GM12878 (cell line): ENCODE results near the gene PLEKHH1. TPM values are rescaled to one million over a fixed set of nuclear protein-coding genes. Genes with fewer than 3 reads are reported as not detected.

Experiments
- ATAC-seq: fragments of 200-7000 bp; cut with Tn5 transposase; 3 replicates; pipeline ENCODE4 v1.9.1; 2020; ENCODE audit warnings: mild to moderate bottlenecking, moderate library complexity
- BruUV-seq: library from RNA; stranded (reverse); fragments of 400-500 nt; replicated peaks from 2 replicates; lab custom pipeline; 2021; lab: Mats Ljungman, UMichigan
- CTCF ChIA-PET: fragments of 300-600 bp; sonication (Branson Sonifier 250); formaldehyde crosslinking; extraction: SDS; loops from one replicate; lab custom pipeline; 2021; ENCODE audit warnings: inconsistent platforms; lab: Yijun Ruan, JAX
- POLR2A ChIA-PET: fragments of 350-600 bp; formaldehyde crosslinking; extraction: SDS; loops from one replicate; lab custom pipeline; 2021; ENCODE audit warnings: inconsistent platforms; lab: Charles Lee
- RAD21 ChIA-PET: fragments of 300-600 bp; sonication (Branson Sonifier 250); formaldehyde crosslinking; loops from one replicate; lab custom pipeline; 2023; ENCODE audit warnings: antibody characterized with exemption; ENCODE audit not compliant: unreplicated experiment; lab: Charles Lee
- SMC1A ChIA-PET: fragments of 300-600 bp; sonication (Branson Sonifier 250); formaldehyde crosslinking; loops from one replicate; lab custom pipeline; 2023; ENCODE audit not compliant: unreplicated experiment, uncharacterized antibody; lab: Charles Lee
- DNase-seq: peaks from one replicate; pipeline ENCODE4 v3.0.0-alpha.2; 2011; ENCODE audit warnings: low read depth, low spot score
- FAIRE-seq: peaks from 3 replicates; lab custom pipeline; 2011; peaks lifted over from hg19 to GRCh38; lab: Jason Lieb, UNC
- H2AFZ ChIP-seq: 2 replicates; pipeline ENCODE4 v1.6.0; 2011; ENCODE audit warnings: low read depth, low read length, control low read depth; ENCODE audit not compliant: control insufficient read depth
- H3K27ac ChIP-seq: 2 replicates; pipeline ENCODE4 v1.5.1; 2011; ENCODE audit warnings: control low read depth; ENCODE audit not compliant: control insufficient read depth, insufficient read depth
- H3K27me3 ChIP-seq, 2 experiments: replicated peaks in 1 of 2; 2 replicates each; pipeline versions ENCODE4 v1.6.0 to v1.6.1; 2011; ENCODE audit warnings: low read length in 1 of 2; ENCODE audit not compliant: control insufficient read depth in 2 of 2, insufficient read depth in 2 of 2
- H3K36me3 ChIP-seq, 2 experiments: 2 replicates each; pipeline ENCODE4 v1.5.1; 2011; ENCODE audit warnings: low read length in 1 of 2; ENCODE audit not compliant: control insufficient read depth in 2 of 2, insufficient read depth in 2 of 2
- H3K4me1 ChIP-seq: 2 replicates; pipeline ENCODE4 v1.6.1; 2011; ENCODE audit warnings: mild to moderate bottlenecking, low read length, moderate library complexity, mixed read lengths; ENCODE audit not compliant: control insufficient read depth, insufficient read depth
- H3K4me2 ChIP-seq: 2 replicates; pipeline ENCODE4 v1.6.0; 2011; ENCODE audit warnings: control low read depth; ENCODE audit not compliant: control insufficient read depth, insufficient read depth
- H3K4me3 ChIP-seq: fragments of 200-600 bp; sonication (generic); 2 replicates; pipeline ENCODE4 v1.5.1; 2016
- H3K79me2 ChIP-seq: 2 replicates; pipeline ENCODE4 v1.6.0; 2011; ENCODE audit warnings: low read length; ENCODE audit not compliant: control insufficient read depth, insufficient read depth
- H3K9ac ChIP-seq: 2 replicates; pipeline ENCODE4 v1.8.0; 2011; ENCODE audit warnings: low read length, control low read depth, mixed read lengths; ENCODE audit not compliant: control insufficient read depth, insufficient read depth
- H3K9me3 ChIP-seq: replicated peaks from 3 replicates; pipeline ENCODE4 v1.5.1; 2011; ENCODE audit warnings: mild to moderate bottlenecking, low read length; ENCODE audit not compliant: control insufficient read depth, insufficient read depth
- H4K20me1 ChIP-seq: 2 replicates; pipeline ENCODE4 v1.6.0; 2011; ENCODE audit not compliant: control insufficient read depth, insufficient read depth
- ATF7 ChIP-seq: fragments of 450-650 bp; IDR thresholded peaks from 2 replicates; pipeline ENCODE4 v1.6.1; 2016; ENCODE audit warnings: low read depth, mild to moderate bottlenecking
- BACH1 ChIP-seq: fragments of 450-650 bp; IDR thresholded peaks from 2 replicates; pipeline ENCODE4 v1.6.1; 2017; ENCODE audit warnings: mild to moderate bottlenecking, borderline replicate concordance
- CBFB ChIP-seq: IDR thresholded peaks from 2 replicates; pipeline ENCODE4 v1.6.1; 2016; ENCODE audit warnings: antibody characterized with exemption, low read depth
- CEBPB ChIP-seq, 2 experiments: fragments of 150-350 bp in 1 of 2; IDR thresholded peaks; 2 replicates each; pipeline ENCODE4 v1.6.1; 2012 to 2014; ENCODE audit warnings: low read depth in 2 of 2, low read length in 2 of 2, borderline replicate concordance in 1 of 2, inconsistent platforms in 1 of 2
- CREB1 ChIP-seq: IDR thresholded peaks from 2 replicates; pipeline ENCODE4 v1.6.1; 2012; ENCODE audit warnings: low read depth, mild to moderate bottlenecking, inconsistent platforms
- EED ChIP-seq: sonication (generic); IDR thresholded peaks from 2 replicates; pipeline ENCODE4 v1.6.1; 2016; ENCODE audit warnings: antibody characterized with exemption, low read depth
- EZH2 ChIP-seq: IDR thresholded peaks from 2 replicates; pipeline ENCODE4 v1.6.1; 2012; ENCODE audit warnings: low read depth, mild to moderate bottlenecking, control low read depth, inconsistent platforms, low read length, borderline replicate concordance; ENCODE audit not compliant: control insufficient read depth
- FOXK2 ChIP-seq: fragments of 450-650 bp; IDR thresholded peaks from 2 replicates; pipeline ENCODE4 v1.6.1; 2017; ENCODE audit warnings: mild to moderate bottlenecking, moderate library complexity
- NR2F1 ChIP-seq: fragments of 450-650 bp; conservative IDR thresholded peaks from 2 replicates; pipeline ENCODE4 v1.6.1; 2017; ENCODE audit warnings: mild to moderate bottlenecking
- SMARCA5 ChIP-seq: fragments of 450-650 bp; IDR thresholded peaks from 2 replicates; pipeline ENCODE4 v1.6.1; 2017; ENCODE audit warnings: mild to moderate bottlenecking
- YBX1 ChIP-seq: fragments of 450-650 bp; IDR thresholded peaks from 2 replicates; pipeline ENCODE4 v1.6.1; 2016; ENCODE audit warnings: antibody characterized with exemption
- ZZZ3 ChIP-seq: IDR thresholded peaks from 2 replicates; pipeline ENCODE4 v1.6.1; 2011; ENCODE audit warnings: low read depth; ENCODE audit not compliant: control insufficient read depth, insufficient read length
- WGBS: methylation state at CpG from one replicate; pipeline ENCODE4 v1.1.6; 2016; ENCODE audit warnings: low lambda C conversion rate; ENCODE audit not compliant: insufficient replicate concordance, insufficient coverage; ENCODE audit errors: missing lambda C conversion rate; 5-methylcytosine and 5-hydroxymethylcytosine counted together
- in situ Hi-C: fragments of 300-500 bp; cut with MboI; formaldehyde crosslinking; loops from 9 replicates; pipeline ENCODE4 v1.14.3; 2018; ENCODE audit warnings: mixed read lengths
- intact Hi-C: fragments of 100-400 bp; cut with micrococcal nuclease; formaldehyde crosslinking; loops from one replicate; pipeline ENCODE4 v1.14.2; 2022; ENCODE audit not compliant: unreplicated experiment
- polyA plus RNA-seq, 11 experiments: library from polyadenylated mRNA; depleted of rRNA in 4 of 11; unstranded in 6 of 11; stranded (reverse) in 5 of 11; fragments of >200 nt; fragmentation: Nextera tagmentation in 4 of 11; fragmentation: Illumina TruSeq in 1 of 11; extraction: Ambion mirVana in 4 of 11; extraction: Trizol in 1 of 11; gene quantifications; 1 replicate in 1 of 11; 2 replicates in 10 of 11; pipeline versions ENCODE4 v1.2.1 to v1.2.3, GENCODE V29; 2011 to 2016; ENCODE audit warnings: inconsistent platforms in 2 of 11, missing spikeins in 2 of 11, low read depth in 1 of 11
- total RNA-seq, 4 experiments: library from RNA; depleted of rRNA in 3 of 4; stranded (reverse); fragments of >200 nt in 3 of 4; fragmentation: Illumina TruSeq in 1 of 4; extraction: Trizol in 1 of 4; gene quantifications; 2 replicates each; pipeline versions ENCODE4 v1.2.1 to v1.2.3, GENCODE V29; 2013 to 2021
- TF ChIP-seq, protein P1 (sequence below): fragments of 450-650 bp; IDR thresholded peaks from 2 replicates; pipeline ENCODE4 v1.6.1; 2017; ENCODE audit warnings: mild to moderate bottlenecking, low read depth, inconsistent platforms; ENCODE audit not compliant: poor library complexity, severe bottlenecking
- TF ChIP-seq, protein P2 (sequence below): IDR thresholded peaks from 2 replicates; pipeline ENCODE4 v1.6.1; 2012; ENCODE audit warnings: low read depth, low read length, improper control_type of control experiment
- TF ChIP-seq, protein P3 (sequence below): fragments of 450-650 bp; IDR thresholded peaks from 2 replicates; pipeline ENCODE4 v1.6.1; 2017; ENCODE audit warnings: low read depth, mild to moderate bottlenecking, moderate library complexity
- TF ChIP-seq, protein P4 (sequence below), 3 experiments: IDR thresholded peaks in 2 of 3; conservative IDR thresholded peaks in 1 of 3; 2 replicates each; pipeline ENCODE4 v1.5.1; 2011; ENCODE audit warnings: low read depth in 3 of 3, low read length in 3 of 3, mild to moderate bottlenecking in 3 of 3, control low read depth in 2 of 3, moderate library complexity in 2 of 3, inconsistent platforms in 1 of 3, mixed read lengths in 1 of 3; ENCODE audit not compliant: control insufficient read depth in 2 of 3, insufficient read depth in 1 of 3; ENCODE audit errors: extremely low read depth in 1 of 3

The PLEKHH1 gene
- total and polyA plus RNA-seq, 10 of the 15 experiments (the other 5 are each of a cell fraction or from before 2014, with no cell fraction given) = 0.11 to 0.95 (median 0.41) TPM

- TF ChIP-seq EZH2 = no peak
- TF ChIP-seq, protein P1, sequence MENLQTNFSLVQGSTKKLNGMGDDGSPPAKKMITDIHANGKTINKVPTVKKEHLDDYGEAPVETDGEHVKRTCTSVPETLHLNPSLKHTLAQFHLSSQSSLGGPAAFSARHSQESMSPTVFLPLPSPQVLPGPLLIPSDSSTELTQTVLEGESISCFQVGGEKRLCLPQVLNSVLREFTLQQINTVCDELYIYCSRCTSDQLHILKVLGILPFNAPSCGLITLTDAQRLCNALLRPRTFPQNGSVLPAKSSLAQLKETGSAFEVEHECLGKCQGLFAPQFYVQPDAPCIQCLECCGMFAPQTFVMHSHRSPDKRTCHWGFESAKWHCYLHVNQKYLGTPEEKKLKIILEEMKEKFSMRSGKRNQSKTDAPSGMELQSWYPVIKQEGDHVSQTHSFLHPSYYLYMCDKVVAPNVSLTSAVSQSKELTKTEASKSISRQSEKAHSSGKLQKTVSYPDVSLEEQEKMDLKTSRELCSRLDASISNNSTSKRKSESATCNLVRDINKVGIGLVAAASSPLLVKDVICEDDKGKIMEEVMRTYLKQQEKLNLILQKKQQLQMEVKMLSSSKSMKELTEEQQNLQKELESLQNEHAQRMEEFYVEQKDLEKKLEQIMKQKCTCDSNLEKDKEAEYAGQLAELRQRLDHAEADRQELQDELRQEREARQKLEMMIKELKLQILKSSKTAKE = no peak
- no peak for TF ChIP-seq SMARCA5
- no peak for TF ChIP-seq CBFB
- TF ChIP-seq EED = no peak
- TF ChIP-seq NR2F1 = no peak
- TF ChIP-seq, protein P2, sequence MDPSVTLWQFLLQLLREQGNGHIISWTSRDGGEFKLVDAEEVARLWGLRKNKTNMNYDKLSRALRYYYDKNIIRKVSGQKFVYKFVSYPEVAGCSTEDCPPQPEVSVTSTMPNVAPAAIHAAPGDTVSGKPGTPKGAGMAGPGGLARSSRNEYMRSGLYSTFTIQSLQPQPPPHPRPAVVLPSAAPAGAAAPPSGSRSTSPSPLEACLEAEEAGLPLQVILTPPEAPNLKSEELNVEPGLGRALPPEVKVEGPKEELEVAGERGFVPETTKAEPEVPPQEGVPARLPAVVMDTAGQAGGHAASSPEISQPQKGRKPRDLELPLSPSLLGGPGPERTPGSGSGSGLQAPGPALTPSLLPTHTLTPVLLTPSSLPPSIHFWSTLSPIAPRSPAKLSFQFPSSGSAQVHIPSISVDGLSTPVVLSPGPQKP = no peak
Measured at GRCh38 chr14:67554341-67554740, 21.3 kb downstream of the PLEKHH1 start (continued).

DNA sequence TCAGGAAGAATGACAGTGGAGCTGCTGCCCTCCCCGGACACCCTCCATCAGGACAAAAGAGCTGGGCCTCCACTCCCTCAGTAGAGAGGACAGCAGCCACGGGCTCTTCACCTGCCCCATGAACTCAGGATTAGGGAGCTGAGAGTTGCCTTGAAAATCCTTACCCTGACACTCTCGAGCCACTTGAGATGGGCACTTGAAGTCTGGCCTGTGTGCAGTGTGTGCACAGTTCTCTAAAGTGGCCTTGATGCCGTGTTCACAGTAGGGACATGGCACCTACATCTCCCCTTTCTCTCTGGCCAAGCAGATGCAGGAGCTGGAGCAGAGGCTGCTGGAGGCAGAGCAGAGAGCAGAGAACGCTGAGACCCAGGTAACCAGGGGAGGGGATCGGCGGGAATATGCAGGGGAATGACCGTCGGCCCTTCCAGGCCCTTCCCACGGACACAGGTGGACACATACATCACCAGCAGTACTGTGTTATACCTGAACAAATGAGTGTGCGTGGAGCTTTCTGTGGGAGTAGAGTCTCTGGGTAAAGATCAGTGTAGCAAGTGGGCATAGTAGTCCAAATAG, 22.5 kb downstream of the PLEKHH1 start:
- no peak for FAIRE-seq
- Histone ChIP-seq H2AFZ (no peak overlapping the region), H3K79me2 (no peaks in the 10 kb centered on the region), H4K20me1 (no peaks in the 10 kb centered on the region), H3K4me1 (no peaks in the 10 kb centered on the region), H3K9me3 (no peaks in the 10 kb centered on the region), H3K27me3 (peaks cover 0 to 1% of the 10 kb centered on the region in 2 experiments; a peak in 1 of 4 replicates), H3K9ac (no peak overlapping the region), H3K36me3 (no peaks in the 10 kb centered on the region), H3K27ac (no peak overlapping the region), H3K4me3 (no peak overlapping the region), H3K4me2 (no peak overlapping the region)
- POLR2A ChIA-PET = no interaction called here
- no peak for DNase-seq
- SMC1A ChIA-PET = interaction anchor here (0.9 to 2.8 kb wide), 7 partner anchors 12 to 128 kb away, joined by 3 to 15 read pairs (median 5); no protein-coding TSS in a partner anchor
- intact Hi-C loops = no loop called here
- in situ Hi-C loops = no loop called here
- WGBS = 35% methylated on average over 11 of the region's 11 CpGs
- CTCF ChIA-PET = interaction anchor here (1.0 to 3.8 kb wide), 7 partner anchors 9 to 131 kb away, joined by 3 to 22 read pairs (median 4); no protein-coding TSS in a partner anchor
- no peak for ATAC-seq
- RAD21 ChIA-PET = interaction anchor here (0.6 to 3.3 kb wide), 3 partner anchors 16 to 128 kb away, joined by 3 to 12 read pairs (median 6); no protein-coding TSS in a partner anchor
- BruUV-seq = no TSS peak
- no peak for TF ChIP-seq YBX1
- no peak for TF ChIP-seq BACH1
- TF ChIP-seq, protein P3, sequence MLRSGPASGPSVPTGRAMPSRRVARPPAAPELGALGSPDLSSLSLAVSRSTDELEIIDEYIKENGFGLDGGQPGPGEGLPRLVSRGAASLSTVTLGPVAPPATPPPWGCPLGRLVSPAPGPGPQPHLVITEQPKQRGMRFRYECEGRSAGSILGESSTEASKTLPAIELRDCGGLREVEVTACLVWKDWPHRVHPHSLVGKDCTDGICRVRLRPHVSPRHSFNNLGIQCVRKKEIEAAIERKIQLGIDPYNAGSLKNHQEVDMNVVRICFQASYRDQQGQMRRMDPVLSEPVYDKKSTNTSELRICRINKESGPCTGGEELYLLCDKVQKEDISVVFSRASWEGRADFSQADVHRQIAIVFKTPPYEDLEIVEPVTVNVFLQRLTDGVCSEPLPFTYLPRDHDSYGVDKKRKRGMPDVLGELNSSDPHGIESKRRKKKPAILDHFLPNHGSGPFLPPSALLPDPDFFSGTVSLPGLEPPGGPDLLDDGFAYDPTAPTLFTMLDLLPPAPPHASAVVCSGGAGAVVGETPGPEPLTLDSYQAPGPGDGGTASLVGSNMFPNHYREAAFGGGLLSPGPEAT = no peak
- no peak for TF ChIP-seq CEBPB (IDR thresholded peaks at IDR 0.05; ENCODE audit: borderline replicate concordance in 1 of 2, low read depth in 2 of 2, low read length in 2 of 2)
- no peak for TF ChIP-seq FOXK2
- TF ChIP-seq ATF7 = no peak
- no peak for TF ChIP-seq CREB1
- TF ChIP-seq, protein P4, sequence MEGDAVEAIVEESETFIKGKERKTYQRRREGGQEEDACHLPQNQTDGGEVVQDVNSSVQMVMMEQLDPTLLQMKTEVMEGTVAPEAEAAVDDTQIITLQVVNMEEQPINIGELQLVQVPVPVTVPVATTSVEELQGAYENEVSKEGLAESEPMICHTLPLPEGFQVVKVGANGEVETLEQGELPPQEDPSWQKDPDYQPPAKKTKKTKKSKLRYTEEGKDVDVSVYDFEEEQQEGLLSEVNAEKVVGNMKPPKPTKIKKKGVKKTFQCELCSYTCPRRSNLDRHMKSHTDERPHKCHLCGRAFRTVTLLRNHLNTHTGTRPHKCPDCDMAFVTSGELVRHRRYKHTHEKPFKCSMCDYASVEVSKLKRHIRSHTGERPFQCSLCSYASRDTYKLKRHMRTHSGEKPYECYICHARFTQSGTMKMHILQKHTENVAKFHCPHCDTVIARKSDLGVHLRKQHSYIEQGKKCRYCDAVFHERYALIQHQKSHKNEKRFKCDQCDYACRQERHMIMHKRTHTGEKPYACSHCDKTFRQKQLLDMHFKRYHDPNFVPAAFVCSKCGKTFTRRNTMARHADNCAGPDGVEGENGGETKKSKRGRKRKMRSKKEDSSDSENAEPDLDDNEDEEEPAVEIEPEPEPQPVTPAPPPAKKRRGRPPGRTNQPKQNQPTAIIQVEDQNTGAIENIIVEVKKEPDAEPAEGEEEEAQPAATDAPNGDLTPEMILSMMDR (IDR thresholded peaks at IDR 0.05 in 2 of 3, conservative IDR thresholded peaks at IDR 0.05 in 1 of 3; ENCODE audit: control insufficient read depth in 2 of 3, extremely low read depth in 1 of 3, insufficient read depth in 1 of 3, low read depth in 3 of 3, low read length in 3 of 3) = no peak
- no peak for TF ChIP-seq ZZZ3
